ENCODE results near the gene A2ML1.

- TF ChIP-seq CTCF (IDR thresholded peaks at IDR 0.05) (no peak), EZH2phosphoT487 (IDR thresholded peaks at IDR 0.05) (no peak), EZH2 (IDR thresholded peaks at IDR 0.05) (no peak)
Observed at GRCh38 chr12:8914716-8915526, 92.5 kb downstream of the A2ML1 start.

Measured in neural progenitor cell (in vitro differentiated cells).